Karpas-422 (cell line): Measurements from ENCODE around the gene MBOAT2. TPM values are rescaled to one million over a fixed set of nuclear protein-coding genes. Genes with fewer than 3 reads are reported as not detected.

Experiments used
- DNase-seq: peaks from one replicate; pipeline ENCODE4 v3.0.0-alpha.2; 2015
- H2AFZ ChIP-seq: fragments of 200-600 bp; sonication (generic); 2 replicates; pipeline ENCODE4 v1.6.1; 2014; ENCODE audit warnings: antibody characterized with exemption, low read length, mixed read lengths
- H3K27ac ChIP-seq: fragments of 200-600 bp; sonication (generic); 2 replicates; pipeline ENCODE4 v1.5.1; 2014; ENCODE audit warnings: mild to moderate bottlenecking, low read length, moderate library complexity
- H3K27me3 ChIP-seq: fragments of 200-600 bp; sonication (generic); 2 replicates; pipeline ENCODE4 v1.6.1; 2014; ENCODE audit warnings: low read length, mixed read lengths
- H3K36me3 ChIP-seq: fragments of 200-600 bp; sonication (generic); 2 replicates; pipeline ENCODE4 v1.6.1; 2014; ENCODE audit warnings: low read length, mixed read lengths; ENCODE audit not compliant: insufficient read depth
- H3K4me1 ChIP-seq: fragments of 200-600 bp; sonication (generic); 2 replicates; pipeline ENCODE4 v1.6.1; 2014; ENCODE audit warnings: mild to moderate bottlenecking, low read length, mixed read lengths
- H3K4me2 ChIP-seq: fragments of 200-600 bp; sonication (generic); 2 replicates; pipeline ENCODE4 v1.6.1; 2014; ENCODE audit warnings: low read length, low read depth, mild to moderate bottlenecking; ENCODE audit not compliant: poor library complexity, severe bottlenecking
- H3K4me3 ChIP-seq: fragments of 200-600 bp; sonication (generic); 2 replicates; pipeline ENCODE4 v1.5.1; 2014; ENCODE audit warnings: mild to moderate bottlenecking, antibody characterized with exemption, low read length, mixed read lengths
- H3K79me2 ChIP-seq: fragments of 200-600 bp; sonication (generic); 2 replicates; pipeline ENCODE4 v1.6.1; 2014; ENCODE audit warnings: mild to moderate bottlenecking, low read length, mixed read lengths
- H3K9ac ChIP-seq: fragments of 200-600 bp; sonication (generic); 2 replicates; pipeline ENCODE4 v1.6.0; 2014; ENCODE audit warnings: low read length
- H3K9me2 ChIP-seq: fragments of 200-600 bp; sonication (generic), shearing (Covaris generic); replicated peaks from 2 replicates; pipeline ENCODE4 v1.6.0; 2014; ENCODE audit warnings: mild to moderate bottlenecking, low read length, moderate library complexity; ENCODE audit not compliant: insufficient read depth
- H3K9me3 ChIP-seq: fragments of 300-700, 200-600 bp; sonication (generic); 2 replicates; pipeline ENCODE4 v1.6.1; 2014; ENCODE audit warnings: low read length, mixed read lengths
- H4K20me1 ChIP-seq: fragments of 200-600 bp; sonication (generic); 2 replicates; pipeline ENCODE4 v1.6.1; 2014; ENCODE audit warnings: mild to moderate bottlenecking, antibody characterized with exemption, low read length, low read depth; ENCODE audit not compliant: insufficient read depth
- total RNA-seq: library from RNA; depleted of rRNA; stranded (reverse); fragments of >200 nt; shearing (Covaris generic); gene quantifications from 2 replicates; pipeline ENCODE4 v1.2.3, GENCODE V29; 2014; ENCODE audit warnings: low replicate concordance

MBOAT2 gene
- total RNA-seq, 1 experiment from 2014 or later: not detected

- H3K9me3 ChIP-seq: no peaks in the 10 kb centered on the region
- no peaks in the 10 kb centered on the region for H3K4me1 ChIP-seq
- no peak overlapping the region for H3K27ac ChIP-seq
- no peaks in the 10 kb centered on the region for H4K20me1 ChIP-seq
- no peaks in the 10 kb centered on the region for H3K79me2 ChIP-seq
- H3K9ac ChIP-seq: no peak overlapping the region
- no peak overlapping the region for H3K4me2 ChIP-seq
- no peak overlapping the region for H3K4me3 ChIP-seq
- no peaks in the 10 kb centered on the region for H3K36me3 ChIP-seq
- DNase-seq: no peak
- no peaks in the 10 kb centered on the region for H3K9me2 ChIP-seq
- H2AFZ ChIP-seq: no peak overlapping the region
- H3K27me3 ChIP-seq: no peaks in the 10 kb centered on the region
These were observed 9.1 kb downstream of the MBOAT2 start for GRCh38 chr2:8994386-8994785.

GRCh38 chr2:8993902-8994278 is 9.6 kb downstream of the MBOAT2 start:
- Histone ChIP-seq H2AFZ (no peak overlapping the region), H3K4me2 (no peak overlapping the region), H3K27ac (no peak overlapping the region), H3K9me3 (no peaks in the 10 kb centered on the region), H3K9ac (no peak overlapping the region), H3K27me3 (no peaks in the 10 kb centered on the region), H3K79me2 (no peaks in the 10 kb centered on the region), H3K9me2 (no peaks in the 10 kb centered on the region), H4K20me1 (no peaks in the 10 kb centered on the region), H3K4me3 (no peak overlapping the region), H3K4me1 (no peaks in the 10 kb centered on the region), H3K36me3 (no peaks in the 10 kb centered on the region)
- no peak for DNase-seq

GRCh38 chr2:8993196-8993901 is 10.1 kb downstream of the MBOAT2 start:
- Histone ChIP-seq H3K9ac (no peak overlapping the region), H3K9me3 (no peaks in the 10 kb centered on the region), H3K36me3 (no peaks in the 10 kb centered on the region), H2AFZ (no peak overlapping the region), H3K9me2 (no peaks in the 10 kb centered on the region), H3K4me3 (no peak overlapping the region), H3K27ac (no peak overlapping the region), H3K4me1 (no peaks in the 10 kb centered on the region), H3K79me2 (no peaks in the 10 kb centered on the region), H3K27me3 (no peaks in the 10 kb centered on the region), H3K4me2 (no peak overlapping the region), H4K20me1 (no peaks in the 10 kb centered on the region)
- no peak for DNase-seq

- no peak overlapping the region for H3K9ac ChIP-seq
- no peak overlapping the region for H3K27ac ChIP-seq
- H3K4me3 ChIP-seq: no peak overlapping the region
- no peak overlapping the region for H2AFZ ChIP-seq
- no peaks in the 10 kb centered on the region for H3K9me2 ChIP-seq
- H3K9me3 ChIP-seq: no peaks in the 10 kb centered on the region
- no peaks in the 10 kb centered on the region for H3K4me1 ChIP-seq
- no peaks in the 10 kb centered on the region for H3K79me2 ChIP-seq
- no peaks in the 10 kb centered on the region for H3K36me3 ChIP-seq
- no peak overlapping the region for H3K4me2 ChIP-seq
- H4K20me1 ChIP-seq: no peaks in the 10 kb centered on the region
- no peaks in the 10 kb centered on the region for H3K27me3 ChIP-seq
- no peak for DNase-seq
These were observed 10.8 kb downstream of the MBOAT2 start for GRCh38 chr2:8992643-8993042.

GRCh38 chr2:8989536-8990079 is 13.9 kb downstream of the MBOAT2 start:
- Histone ChIP-seq H3K4me2 (no peak overlapping the region), H3K9me2 (no peaks in the 10 kb centered on the region), H3K9me3 (no peaks in the 10 kb centered on the region), H3K27ac (no peak overlapping the region), H3K79me2 (no peaks in the 10 kb centered on the region), H3K4me1 (peaks cover 12% of the 10 kb centered on the region), H3K36me3 (no peaks in the 10 kb centered on the region), H3K27me3 (no peaks in the 10 kb centered on the region), H3K4me3 (no peak overlapping the region), H4K20me1 (no peaks in the 10 kb centered on the region), H3K9ac (no peak overlapping the region), H2AFZ (no peak overlapping the region)
- DNase-seq: no peak

- Histone ChIP-seq H3K9me3 (no peaks in the 10 kb centered on the region), H3K27ac (no peak overlapping the region), H3K27me3 (no peaks in the 10 kb centered on the region), H3K79me2 (no peaks in the 10 kb centered on the region), H3K4me3 (no peak overlapping the region), H3K9me2 (no peaks in the 10 kb centered on the region), H3K4me2 (no peak overlapping the region), H2AFZ (no peak overlapping the region), H3K9ac (no peak overlapping the region), H4K20me1 (no peaks in the 10 kb centered on the region), H3K36me3 (no peaks in the 10 kb centered on the region), H3K4me1 (peaks cover 23% of the 10 kb centered on the region)
- DNase-seq: no peak
These were observed 16.1 kb downstream of the MBOAT2 start for GRCh38 chr2:8987410-8987809.

- no peaks in the 10 kb centered on the region for H3K36me3 ChIP-seq
- H3K27ac ChIP-seq: no peak overlapping the region
- H3K4me3 ChIP-seq: no peak overlapping the region
- H4K20me1 ChIP-seq: no peaks in the 10 kb centered on the region
- peaks cover 23% of the 10 kb centered on the region for H3K4me1 ChIP-seq
- no peak overlapping the region for H3K9ac ChIP-seq
- H3K4me2 ChIP-seq: no peak overlapping the region
- H3K9me3 ChIP-seq: no peaks in the 10 kb centered on the region
- DNase-seq: peak; percentile 82
- H3K9me2 ChIP-seq: no peaks in the 10 kb centered on the region
- H2AFZ ChIP-seq: no peak overlapping the region
- H3K79me2 ChIP-seq: no peaks in the 10 kb centered on the region
- no peaks in the 10 kb centered on the region for H3K27me3 ChIP-seq
These were observed 17.0 kb downstream of the MBOAT2 start for GRCh38 chr2:8986327-8986976.

- no peak for DNase-seq
- Histone ChIP-seq H3K27me3 (no peaks in the 10 kb centered on the region), H3K4me3 (no peak overlapping the region), H4K20me1 (no peaks in the 10 kb centered on the region), H3K4me2 (peak overlapping the region; percentile 64), H3K9me3 (no peaks in the 10 kb centered on the region), H3K79me2 (no peaks in the 10 kb centered on the region), H3K36me3 (no peaks in the 10 kb centered on the region), H3K27ac (no peak overlapping the region), H3K9ac (no peak overlapping the region), H3K9me2 (no peaks in the 10 kb centered on the region), H2AFZ (no peak overlapping the region), H3K4me1 (peaks cover 23% of the 10 kb centered on the region)
These were observed 17.7 kb downstream of the MBOAT2 start for GRCh38 chr2:8985561-8986326.
